CD4-positive, alpha-beta memory T cell (primary cell): ENCODE measurements around the gene MARCHF9. TPM values are rescaled to one million over a fixed set of nuclear protein-coding genes. Genes with fewer than 3 reads are reported as not detected.

ENCODE experiments used
- CTCF ChIA-PET: fragments of 350-600 bp; sonication (Branson Sonifier 250); formaldehyde crosslinking; loops from one replicate; lab custom pipeline; 2021; ENCODE audit warnings: inconsistent platforms; ENCODE audit not compliant: partially characterized antibody; lab: Charles Lee
- POLR2A ChIA-PET: fragments of 350-600 bp; sonication (Branson Sonifier 250); formaldehyde crosslinking; loops from one replicate; lab custom pipeline; 2021; ENCODE audit not compliant: partially characterized antibody; lab: Charles Lee
- DNase-seq, 5 donors: peaks; one replicate each; pipeline versions ENCODE4 v3.0.0 to v3.0.0-alpha.2; 2020 to 2022; ENCODE audit warnings: mixed read lengths in 1 of 5
- H3K27ac ChIP-seq: one replicate; pipeline ENCODE4 v1.7.0; 2013; ENCODE audit warnings: low read depth, low read length
- H3K27me3 ChIP-seq: 2 replicates; pipeline ENCODE4 v1.7.0; 2013; ENCODE audit warnings: mild to moderate bottlenecking, low read length, moderate library complexity; ENCODE audit not compliant: insufficient read depth
- H3K36me3 ChIP-seq: 2 replicates; pipeline ENCODE4 v1.7.0; 2013; ENCODE audit warnings: mild to moderate bottlenecking, low read length, moderate library complexity; ENCODE audit not compliant: insufficient read depth
- H3K4me1 ChIP-seq: 2 replicates; pipeline ENCODE4 v1.7.0; 2013; ENCODE audit warnings: mild to moderate bottlenecking, low read length, moderate library complexity; ENCODE audit not compliant: insufficient read depth
- H3K4me3 ChIP-seq, 2 donors: one replicate each; pipeline ENCODE4 v1.7.0; 2013; ENCODE audit warnings: low read length in 2 of 2, mild to moderate bottlenecking in 1 of 2
- H3K9me3 ChIP-seq, 2 donors: one replicate each; pipeline ENCODE4 v1.7.0; 2013; ENCODE audit warnings: low read length in 2 of 2, control low read depth in 1 of 2; ENCODE audit not compliant: control insufficient read depth in 1 of 2
- H3K27ac Mint-ChIP-seq, 7 donors: one replicate each; pipeline ENCODE4 v1.8.0; 2020 to 2021; ENCODE audit warnings: mixed read lengths in 7 of 7, mild to moderate bottlenecking in 6 of 7, inconsistent platforms in 3 of 7, moderate library complexity in 3 of 7
- H3K27me3 Mint-ChIP-seq, 2 donors: one replicate each; pipeline ENCODE4 v1.8.0; 2020 to 2021; ENCODE audit warnings: mixed read lengths in 2 of 2
- H3K36me3 Mint-ChIP-seq, 2 donors: one replicate each; pipeline ENCODE4 v1.8.0; 2020 to 2021; ENCODE audit warnings: mixed read lengths in 2 of 2, inconsistent platforms in 1 of 2, mild to moderate bottlenecking in 1 of 2
- H3K4me1 Mint-ChIP-seq, 4 donors: one replicate each; pipeline ENCODE4 v1.8.0; 2020 to 2021; ENCODE audit warnings: mixed read lengths in 4 of 4, mild to moderate bottlenecking in 1 of 4
- H3K4me3 Mint-ChIP-seq, 8 donors: one replicate each; pipeline ENCODE4 v1.8.0; 2020 to 2021; ENCODE audit warnings: mixed read lengths in 8 of 8, mild to moderate bottlenecking in 7 of 8, moderate library complexity in 6 of 8, inconsistent platforms in 3 of 8
- H3K9me3 Mint-ChIP-seq, 8 donors: one replicate each; pipeline ENCODE4 v1.8.0; 2020 to 2021; ENCODE audit warnings: mixed read lengths in 8 of 8, mild to moderate bottlenecking in 5 of 8, inconsistent platforms in 3 of 8, moderate library complexity in 1 of 8
- intact Hi-C: fragments of 100-400 bp; cut with micrococcal nuclease; formaldehyde crosslinking; loops from one replicate; pipeline ENCODE4 v1.15.1; 2023
- polyA plus RNA-seq, 2 donors: library from polyadenylated mRNA; unstranded; fragments of 300-500 nt; fragmentation: Illumina TruSeq; gene quantifications; one replicate each; pipeline ENCODE4 v1.2.3, GENCODE V29; 2021
- total RNA-seq, 2 experiments: library from RNA; stranded (reverse); gene quantifications; one replicate each; pipeline ENCODE4 v1.2.3, GENCODE V29; 2021

Gene MARCHF9
- total and polyA plus RNA-seq, 4 experiments from 2014 or later: 3.7 to 62.8 (median 33.5) TPM

- peaks cover 19 to 41% of the 10 kb centered on the region in 2 donors for H3K36me3 Mint-ChIP-seq
- peaks cover 43% of the 10 kb centered on the region for H3K4me1 ChIP-seq
- intact Hi-C loops: loop anchor here (5.0 kb wide), 2 partner anchors 97 to 663 kb away; partner anchors contain the start of genes CTDSP2 and NAB2
- no peak for DNase-seq
- peak overlapping the region; percentile 39 to 98 (median 89) for H3K4me3 Mint-ChIP-seq
- H3K27ac Mint-ChIP-seq: peak overlapping the region; percentile 87 to 100 (median 99)
- peaks cover 42 to 54% (median 49%) of the 10 kb centered on the region in 4 donors for H3K4me1 Mint-ChIP-seq
- H3K9me3 Mint-ChIP-seq: no peaks in the 10 kb centered on the region
- H3K4me3 ChIP-seq: peak overlapping the region; percentile 30 to 80
- CTCF ChIA-PET: interaction anchor here (0.7 to 1.4 kb wide), 3 partner anchors 8 to 9 kb away, joined by 3 to 5 read pairs (median 3); no protein-coding TSS in a partner anchor
- POLR2A ChIA-PET: interaction anchor here (1.4 to 2.1 kb wide), 2 partner anchors 9 to 227 kb away, joined by 4 to 9 read pairs; no protein-coding TSS in a partner anchor
- H3K36me3 ChIP-seq: peaks cover 25% of the 10 kb centered on the region
- H3K9me3 ChIP-seq: no peaks in the 10 kb centered on the region
- H3K27me3 Mint-ChIP-seq: no peaks in the 10 kb centered on the region
- no peaks in the 10 kb centered on the region for H3K27me3 ChIP-seq
- peak overlapping the region; percentile 82 for H3K27ac ChIP-seq
Measured at GRCh38 chr12:57750561-57751431, 4.1 kb upstream of the MARCHF9 start.

GRCh38 chr12:57751432-57751787 is 3.5 kb upstream of the MARCHF9 start:
- H3K27ac Mint-ChIP-seq: peak overlapping the region; percentile 87 to 100 (median 99)
- no peak for DNase-seq
- peaks cover 25% of the 10 kb centered on the region for H3K36me3 ChIP-seq
- peaks cover 19 to 41% of the 10 kb centered on the region in 2 donors for H3K36me3 Mint-ChIP-seq
- intact Hi-C loops: loop anchor here (5.0 kb wide), 2 partner anchors 96 to 664 kb away; partner anchors contain the start of genes CTDSP2 and NAB2
- no peaks in the 10 kb centered on the region for H3K27me3 Mint-ChIP-seq
- no peaks in the 10 kb centered on the region for H3K9me3 ChIP-seq
- POLR2A ChIA-PET: interaction anchor here (1.0 to 2.1 kb wide), 7 partner anchors 8 to 160 kb away, joined by 3 to 21 read pairs (median 5); partner anchors contain the start of genes CYP27B1, EEF1AKMT3, METTL1 and PIP4K2C
- H3K27me3 ChIP-seq: no peaks in the 10 kb centered on the region
- H3K4me1 ChIP-seq: peaks cover 44% of the 10 kb centered on the region
- H3K4me1 Mint-ChIP-seq: peaks cover 40 to 53% (median 47%) of the 10 kb centered on the region in 4 donors
- no peaks in the 10 kb centered on the region for H3K9me3 Mint-ChIP-seq
- H3K4me3 Mint-ChIP-seq: peak overlapping the region; percentile 82 to 98 (median 90)
- CTCF ChIA-PET: interaction anchor here (0.7 to 1.2 kb wide), 3 partner anchors 10 to 57 kb away, joined by 3 to 5 read pairs (median 4); partner anchors contain the start of gene OS9
- peak overlapping the region; percentile 30 to 80 for H3K4me3 ChIP-seq
- H3K27ac ChIP-seq: peak overlapping the region; percentile 82

GRCh38 chr12:57751788-57752667 is 2.9 kb upstream of the MARCHF9 start, which contains the start of gene CDK4:
TSS of gene CDK4 (minus strand) at chr12:57752310. CDS start at chr12:57751717, 593 bp downstream.
- Mint-ChIP-seq H3K27me3 (no peaks in the 10 kb centered on the region), H3K4me1 (peaks cover 46 to 58% (median 51%) of the 10 kb centered on the region in 4 donors), H3K4me3 (peak within 1 kb of the TSS; percentile 82 to 98 (median 90)), H3K36me3 (peaks cover 22 to 41% of the 10 kb centered on the region in 2 donors), H3K9me3 (no peaks in the 10 kb centered on the region), H3K27ac (peak within 1 kb of the TSS; percentile 87 to 100 (median 99))
- peak; percentile 97 to 100 (median 99) for DNase-seq
- Histone ChIP-seq H3K4me1 (peaks cover 50% of the 10 kb centered on the region), H3K36me3 (peaks cover 19% of the 10 kb centered on the region), H3K27ac (peak within 1 kb of the TSS; percentile 82), H3K9me3 (no peaks in the 10 kb centered on the region), H3K4me3 (peak within 1 kb of the TSS; percentile 30 to 80), H3K27me3 (no peaks in the 10 kb centered on the region)
- POLR2A ChIA-PET: interaction anchor here (0.6 to 1.3 kb wide), 11 partner anchors 8 to 1822 kb away, joined by 3 to 21 read pairs (median 3); partner anchors contain the start of genes CYP27B1, DDIT3, EEF1AKMT3 and METTL1
- intact Hi-C loops: loop anchor here (1.0 to 5.0 kb wide), 5 partner anchors 8 to 665 kb away; partner anchors contain the start of genes CTDSP2, EEF1AKMT3, METTL1 and NAB2
- CTCF ChIA-PET: interaction anchor here (1.0 to 1.2 kb wide), 3 partner anchors 11 to 58 kb away, joined by 3 to 5 read pairs (median 4); partner anchors contain the start of gene OS9

GRCh38 chr12:57752668-57753000 is 2.3 kb upstream of the MARCHF9 start:
- Mint-ChIP-seq H3K27ac (peak overlapping the region; percentile 87 to 100 (median 99)), H3K36me3 (peaks cover 19 to 37% of the 10 kb centered on the region in 2 donors), H3K4me1 (peaks cover 46 to 57% (median 53%) of the 10 kb centered on the region in 4 donors), H3K9me3 (no peaks in the 10 kb centered on the region), H3K4me3 (peak overlapping the region; percentile 82 to 98 (median 90)), H3K27me3 (no peaks in the 10 kb centered on the region)
- Histone ChIP-seq H3K4me3 (peak overlapping the region in 1 of 2 donors; percentile 6), H3K9me3 (no peaks in the 10 kb centered on the region), H3K27ac (peak overlapping the region; percentile 82), H3K4me1 (peaks cover 52% of the 10 kb centered on the region), H3K36me3 (peaks cover 16% of the 10 kb centered on the region), H3K27me3 (no peaks in the 10 kb centered on the region)
- ChIA-PET CTCF (interaction anchor here (1.0 to 1.2 kb wide), 3 partner anchors 12 to 59 kb away, joined by 3 to 5 read pairs (median 4); partner anchors contain the start of gene OS9), POLR2A (interaction anchor here (0.7 to 1.3 kb wide), 8 partner anchors 9 to 1823 kb away, joined by 3 to 21 read pairs (median 4); partner anchors contain the start of genes CYP27B1, DDIT3, EEF1AKMT3 and METTL1)
- intact Hi-C loops: loop anchor here (1.0 to 5.0 kb wide), 5 partner anchors 8 to 665 kb away; partner anchors contain the start of genes CTDSP2, EEF1AKMT3, METTL1 and NAB2
- no peak for DNase-seq

- intact Hi-C loops: loop anchor here (2.0 to 5.0 kb wide), 3 partner anchors 13 to 667 kb away; partner anchors contain the start of genes CTDSP2 and NAB2
- DNase-seq: no peak
- H3K27me3 ChIP-seq: no peaks in the 10 kb centered on the region
- ChIA-PET CTCF (interaction anchor here (0.9 to 1.0 kb wide), 3 partner anchors 9 to 27 kb away, joined by 3 read pairs; partner anchors contain the start of gene TSPAN31), POLR2A (interaction anchor here (0.6 to 3.9 kb wide), 10 partner anchors 9 to 1822 kb away, joined by 3 to 36 read pairs (median 12); partner anchors contain the start of genes ATP23, CTDSP2, EEF1AKMT3 and METTL1)
- Mint-ChIP-seq H3K27me3 (no peaks in the 10 kb centered on the region), H3K36me3 (peaks cover 19 to 40% of the 10 kb centered on the region in 2 donors), H3K27ac (peak overlapping the region; percentile 87 to 100 (median 99)), H3K9me3 (no peaks in the 10 kb centered on the region), H3K4me1 (peaks cover 50 to 65% (median 57%) of the 10 kb centered on the region in 4 donors), H3K4me3 (peak overlapping the region; percentile 82 to 98 (median 95))
- H3K36me3 ChIP-seq: peaks cover 21% of the 10 kb centered on the region
- peak overlapping the region; percentile 82 for H3K27ac ChIP-seq
- H3K4me1 ChIP-seq: peaks cover 54% of the 10 kb centered on the region
- no peaks in the 10 kb centered on the region for H3K9me3 ChIP-seq
- H3K4me3 ChIP-seq: peak overlapping the region in 1 of 2 donors; percentile 29
Measured at GRCh38 chr12:57753756-57754337, 1.1 kb upstream of the MARCHF9 start.
